Smooth muscle cell (in vitro differentiated cells): ENCODE measurements around the gene CAMTA1. TPM values are rescaled to one million over a fixed set of nuclear protein-coding genes. Genes with fewer than 3 reads are reported as not detected.

Experiments
- DNase-seq: peaks from one replicate; lab custom pipeline; 2025; ENCODE audit not compliant: unreplicated experiment; lab: John Stamatoyannopoulos, UW
- H2AFZ ChIP-seq: fragments of 200-600 bp; sonication (generic); 2 replicates; pipeline ENCODE4 v1.6.0; 2016; ENCODE audit warnings: antibody characterized with exemption, low read depth, mild to moderate bottlenecking
- H3F3A ChIP-seq: fragments of 200-600 bp; sonication (generic); 2 replicates; pipeline ENCODE4 v1.6.0; 2017; ENCODE audit warnings: antibody characterized with exemption, low read depth
- H3K27ac ChIP-seq: fragments of 200-600 bp; sonication (generic); 2 replicates; pipeline ENCODE4 v1.5.1; 2016; ENCODE audit warnings: low read depth, mild to moderate bottlenecking
- H3K27me3 ChIP-seq: fragments of 200-600 bp; sonication (generic); 2 replicates; pipeline ENCODE4 v1.6.1; 2016; ENCODE audit warnings: low read depth, mild to moderate bottlenecking
- H3K36me3 ChIP-seq: fragments of 200-600 bp; sonication (generic); 2 replicates; pipeline ENCODE4 v1.5.1; 2016; ENCODE audit warnings: low read depth
- H3K4me1 ChIP-seq: fragments of 200-600 bp; sonication (generic); 2 replicates; pipeline ENCODE4 v1.5.1; 2016; ENCODE audit warnings: low read depth
- H3K4me2 ChIP-seq: fragments of 200-600 bp; sonication (generic); 2 replicates; pipeline ENCODE4 v1.6.0; 2016; ENCODE audit warnings: mild to moderate bottlenecking
- H3K4me3 ChIP-seq: fragments of 200-600 bp; sonication (generic); 2 replicates; pipeline ENCODE4 v1.5.1; 2016; ENCODE audit warnings: mild to moderate bottlenecking
- H3K79me2 ChIP-seq: fragments of 200-600 bp; sonication (generic); 2 replicates; pipeline ENCODE4 v1.6.0; 2016; ENCODE audit warnings: low read depth, mild to moderate bottlenecking
- H3K9ac ChIP-seq: fragments of 200-600 bp; sonication (generic); 2 replicates; pipeline ENCODE4 v1.6.0; 2016; ENCODE audit warnings: low read depth
- H3K9me3 ChIP-seq: fragments of 200-600 bp; sonication (generic); replicated peaks from 2 replicates; pipeline ENCODE4 v1.5.1; 2016; ENCODE audit warnings: low read depth
- H4K20me1 ChIP-seq: fragments of 200-600 bp; sonication (generic); 2 replicates; pipeline ENCODE4 v1.6.0; 2016; ENCODE audit warnings: low read depth
- WGBS: methylation state at CpG from one replicate; pipeline ENCODE4 v1.1.7; 2016; ENCODE audit warnings: low lambda C conversion rate; 5-methylcytosine and 5-hydroxymethylcytosine counted together
- polyA plus RNA-seq: library from polyadenylated mRNA; unstranded; fragments of >200 nt; fragmentation: Nextera tagmentation; extraction: Ambion mirVana; gene quantifications from 2 replicates; pipeline ENCODE4 v1.2.1, GENCODE V29; 2016
- total RNA-seq: library from RNA; depleted of rRNA; stranded (reverse); fragments of >200 nt; gene quantifications from 2 replicates; pipeline ENCODE4 v1.2.3, GENCODE V29; 2014
- TF ChIP-seq, protein P1 (sequence below): fragments of 200-600 bp; sonication (generic); IDR thresholded peaks from 2 replicates; pipeline ENCODE4 v1.5.1; 2017; ENCODE audit warnings: borderline replicate concordance, mild to moderate bottlenecking, antibody characterized with exemption; ENCODE audit not compliant: insufficient read depth, poor library complexity, severe bottlenecking

CAMTA1 gene
- total and polyA plus RNA-seq, 2 experiments from 2014 or later: 139 to 145 TPM

DNA sequence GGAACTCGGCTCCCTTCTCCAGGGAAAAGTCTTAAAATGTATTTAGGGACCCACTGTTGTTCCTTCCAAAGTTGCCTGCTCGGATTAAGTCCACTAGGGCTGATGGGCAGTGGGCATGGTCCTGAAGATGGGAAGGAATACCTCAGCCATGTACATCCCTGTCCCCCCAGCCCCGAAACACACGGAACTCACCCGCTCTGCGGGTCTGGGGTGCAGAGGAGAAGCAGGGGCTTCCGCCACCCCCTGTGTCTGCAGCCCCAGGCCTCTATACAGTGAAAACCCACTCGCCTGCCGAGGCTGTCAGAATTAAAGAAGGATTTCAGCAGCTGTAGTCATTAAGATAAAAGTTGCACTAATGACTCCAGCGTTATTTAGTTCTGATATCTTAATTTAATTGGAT, 773.2 kb downstream of the CAMTA1 start:
- no peak for DNase-seq
- WGBS: 85% methylated on average over 10 of the region's 10 CpGs

DNA sequence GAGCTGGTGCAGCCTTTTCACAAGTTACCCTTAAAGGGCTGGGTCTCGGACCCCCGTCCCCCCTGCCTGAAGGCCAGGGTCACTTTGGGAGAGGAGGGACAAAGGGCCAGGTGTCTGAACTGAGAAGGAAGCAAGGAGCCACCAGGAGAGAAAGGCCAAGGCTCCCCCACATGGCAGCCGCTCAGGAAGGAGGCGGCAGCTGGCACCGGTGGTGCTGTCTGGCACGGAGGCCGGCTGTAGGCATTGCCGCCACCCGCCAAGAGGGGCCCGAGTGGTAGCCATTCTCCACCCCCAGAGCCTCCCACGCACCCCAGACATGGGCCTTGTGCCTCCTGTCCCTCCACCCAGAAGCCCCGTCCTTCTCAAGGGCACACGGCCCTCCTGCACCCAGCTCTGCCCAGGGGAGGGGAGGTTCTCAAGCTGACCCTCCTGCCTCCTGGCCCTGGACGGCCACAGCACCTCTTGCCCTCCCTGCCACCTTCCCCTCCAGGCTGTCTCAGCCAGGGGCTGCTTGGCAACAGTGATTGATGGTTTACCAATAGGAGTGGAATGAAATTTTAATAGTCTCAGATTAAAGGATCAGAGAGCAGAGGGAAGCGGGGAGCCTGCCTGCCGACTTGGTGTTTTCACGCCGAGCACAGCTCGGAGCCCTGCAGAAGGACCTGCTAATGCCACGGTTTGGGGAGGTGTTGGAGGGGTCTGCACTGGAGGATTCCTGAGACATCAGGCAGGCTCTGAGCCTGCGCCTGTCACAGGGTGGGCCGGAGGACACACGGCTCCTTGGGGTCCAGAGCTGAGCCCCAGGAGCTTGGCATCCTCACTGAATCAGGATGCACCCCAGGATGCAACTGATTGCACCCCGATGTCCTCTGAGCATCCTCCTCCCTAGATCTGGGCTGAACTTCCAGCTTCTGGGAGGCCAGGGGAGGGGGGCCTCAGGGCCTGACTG, 773.9 kb downstream of the CAMTA1 start:
- Histone ChIP-seq H3F3A (no peaks in the 10 kb centered on the region), H3K27me3 (no peaks in the 10 kb centered on the region), H3K36me3 (no peaks in the 10 kb centered on the region), H4K20me1 (no peaks in the 10 kb centered on the region), H3K4me2 (no peak overlapping the region), H3K79me2 (no peaks in the 10 kb centered on the region), H3K4me1 (no peaks in the 10 kb centered on the region), H2AFZ (no peak overlapping the region), H3K9ac (no peak overlapping the region), H3K4me3 (no peak overlapping the region), H3K9me3 (no peaks in the 10 kb centered on the region), H3K27ac (no peak overlapping the region)
- no peak for DNase-seq
- TF ChIP-seq, protein P1, sequence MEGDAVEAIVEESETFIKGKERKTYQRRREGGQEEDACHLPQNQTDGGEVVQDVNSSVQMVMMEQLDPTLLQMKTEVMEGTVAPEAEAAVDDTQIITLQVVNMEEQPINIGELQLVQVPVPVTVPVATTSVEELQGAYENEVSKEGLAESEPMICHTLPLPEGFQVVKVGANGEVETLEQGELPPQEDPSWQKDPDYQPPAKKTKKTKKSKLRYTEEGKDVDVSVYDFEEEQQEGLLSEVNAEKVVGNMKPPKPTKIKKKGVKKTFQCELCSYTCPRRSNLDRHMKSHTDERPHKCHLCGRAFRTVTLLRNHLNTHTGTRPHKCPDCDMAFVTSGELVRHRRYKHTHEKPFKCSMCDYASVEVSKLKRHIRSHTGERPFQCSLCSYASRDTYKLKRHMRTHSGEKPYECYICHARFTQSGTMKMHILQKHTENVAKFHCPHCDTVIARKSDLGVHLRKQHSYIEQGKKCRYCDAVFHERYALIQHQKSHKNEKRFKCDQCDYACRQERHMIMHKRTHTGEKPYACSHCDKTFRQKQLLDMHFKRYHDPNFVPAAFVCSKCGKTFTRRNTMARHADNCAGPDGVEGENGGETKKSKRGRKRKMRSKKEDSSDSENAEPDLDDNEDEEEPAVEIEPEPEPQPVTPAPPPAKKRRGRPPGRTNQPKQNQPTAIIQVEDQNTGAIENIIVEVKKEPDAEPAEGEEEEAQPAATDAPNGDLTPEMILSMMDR: no peak
- 87% methylated on average over 18 of the region's 24 CpGs for WGBS

More for the DNA sequence above, 773.2 kb downstream of the CAMTA1 start:
- Histone ChIP-seq H3K27me3 (no peaks in the 10 kb centered on the region), H3F3A (no peaks in the 10 kb centered on the region), H3K4me1 (no peaks in the 10 kb centered on the region), H4K20me1 (no peaks in the 10 kb centered on the region), H2AFZ (no peak overlapping the region), H3K4me2 (no peak overlapping the region), H3K36me3 (no peaks in the 10 kb centered on the region), H3K4me3 (no peak overlapping the region), H3K9ac (no peak overlapping the region), H3K79me2 (no peaks in the 10 kb centered on the region), H3K27ac (no peak overlapping the region), H3K9me3 (no peaks in the 10 kb centered on the region)
- TF ChIP-seq, protein P1: no peak

DNA sequence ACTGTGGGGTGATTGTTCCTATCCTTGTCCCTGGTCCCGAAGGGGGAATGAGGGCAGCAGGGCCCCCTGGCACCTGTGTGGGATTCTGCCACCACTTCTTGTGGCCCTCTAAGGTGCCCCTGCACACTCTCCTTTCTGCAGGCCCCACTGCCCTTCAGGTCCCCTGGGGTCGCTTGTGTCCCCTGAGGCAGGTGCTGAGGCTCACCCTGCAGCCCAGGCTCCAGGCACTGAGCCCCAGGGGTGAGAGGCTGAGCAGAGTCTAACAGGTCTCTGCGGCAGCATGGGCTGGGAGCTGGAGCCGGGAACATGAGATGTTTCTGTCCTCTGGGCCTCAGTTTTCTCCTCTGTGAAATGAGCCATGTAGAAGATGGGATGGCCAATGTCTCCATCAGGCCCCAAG, 774.9 kb downstream of the CAMTA1 start:
- Histone ChIP-seq H3K4me1 (no peaks in the 10 kb centered on the region), H3K4me3 (no peak overlapping the region), H3K9ac (no peak overlapping the region), H3K9me3 (no peaks in the 10 kb centered on the region), H3F3A (no peaks in the 10 kb centered on the region), H3K36me3 (no peaks in the 10 kb centered on the region), H4K20me1 (no peaks in the 10 kb centered on the region), H3K4me2 (no peak overlapping the region), H3K27me3 (no peaks in the 10 kb centered on the region), H3K27ac (no peak overlapping the region), H3K79me2 (no peaks in the 10 kb centered on the region), H2AFZ (no peak overlapping the region)
- no peak for DNase-seq
- WGBS: 84% methylated on average over 4 of the region's 4 CpGs
- TF ChIP-seq, protein P1: no peak
